AG04450 (cell line): Measurements from ENCODE around the gene MSLN. TPM values are rescaled to one million over a fixed set of nuclear protein-coding genes. Genes with fewer than 3 reads are reported as not detected.
"Not testable (repeated sequence)": the region's sequence is repeated elsewhere in the genome, so short reads cannot be mapped to it uniquely, and the experiment has no call there.

ENCODE experiments used
- CTCF ChIA-PET: fragments of 300-600, 350-600 bp; formaldehyde crosslinking; extraction: SDS; loops from one replicate; lab custom pipeline; 2022; ENCODE audit warnings: antibody characterized with exemption, inconsistent platforms; lab: Charles Lee
- POLR2A ChIA-PET: fragments of 350-600 bp; formaldehyde crosslinking; extraction: SDS; loops from one replicate; lab custom pipeline; 2021; ENCODE audit warnings: antibody characterized with exemption, inconsistent platforms; lab: Yijun Ruan, JAX
- DNase-seq: peaks from one replicate; pipeline ENCODE4 v3.0.0-alpha.2; 2011; ENCODE audit warnings: low read depth, low spot score
- H3K27ac ChIP-seq: one replicate; pipeline ENCODE4 v1.5.1; 2012; ENCODE audit warnings: low read depth, low read length, control low read depth
- H3K27me3 ChIP-seq: one replicate; pipeline ENCODE4 v1.6.0; 2012; ENCODE audit warnings: low read length; ENCODE audit not compliant: control insufficient read depth, insufficient read depth
- H3K4me3 ChIP-seq: 2 replicates; pipeline ENCODE4 v1.5.1; 2011; ENCODE audit warnings: mild to moderate bottlenecking, low read depth, low read length, control low read depth
- H3K9me3 ChIP-seq: 2 replicates; pipeline ENCODE4 v1.5.1; 2012; ENCODE audit warnings: low read length; ENCODE audit not compliant: control insufficient read depth, insufficient read depth
- polyA plus RNA-seq: library from polyadenylated mRNA; depleted of rRNA; stranded (reverse); fragments of >200 nt; gene quantifications from 2 replicates; pipeline ENCODE4 v1.2.3, GENCODE V29; 2011
- TF ChIP-seq, protein P1 (sequence below): IDR thresholded peaks from 2 replicates; pipeline ENCODE4 v1.5.1; 2011; ENCODE audit warnings: low read depth, low read length, control low read depth, inconsistent platforms

The MSLN gene
- polyA plus RNA-seq, 1 experiment, result 0.11 TPM

DNA sequence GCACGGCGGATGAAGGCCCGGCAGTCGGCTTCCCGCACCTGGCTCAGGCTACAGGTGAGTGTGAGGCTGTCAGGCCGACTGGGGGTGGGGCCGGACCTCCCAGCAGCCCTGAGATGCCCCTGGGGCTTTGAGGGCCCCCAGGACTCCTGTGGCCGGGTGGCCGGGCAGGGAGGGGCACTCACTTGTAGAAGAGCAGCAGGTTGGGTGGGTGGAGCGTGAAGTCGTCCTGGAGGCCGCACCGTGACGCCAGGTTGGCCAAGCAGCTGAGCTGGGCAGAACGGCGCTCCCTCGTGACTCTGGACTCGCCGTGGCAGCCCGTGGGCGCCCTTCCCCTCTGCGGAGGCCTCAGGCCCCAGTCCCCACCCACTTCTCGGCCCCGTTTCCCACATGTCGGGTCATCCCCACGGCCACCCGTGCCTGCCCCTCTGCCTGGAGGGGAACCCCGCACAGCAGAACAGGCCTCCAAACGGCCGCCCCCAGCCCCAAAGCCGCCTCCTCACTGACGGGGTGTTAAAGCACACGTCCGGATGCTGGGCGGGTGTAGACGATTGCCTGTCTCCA lies 14.8 kb downstream of the MSLN start:
- ChIA-PET CTCF (no interaction called here), POLR2A (no interaction called here)
- Histone ChIP-seq H3K4me3 (no peak overlapping the region), H3K27me3 (no peaks in the 10 kb centered on the region), H3K27ac (no peak overlapping the region), H3K9me3 (no peaks in the 10 kb centered on the region; the same call in 1 of the 2 replicates)
- TF ChIP-seq, protein P1, sequence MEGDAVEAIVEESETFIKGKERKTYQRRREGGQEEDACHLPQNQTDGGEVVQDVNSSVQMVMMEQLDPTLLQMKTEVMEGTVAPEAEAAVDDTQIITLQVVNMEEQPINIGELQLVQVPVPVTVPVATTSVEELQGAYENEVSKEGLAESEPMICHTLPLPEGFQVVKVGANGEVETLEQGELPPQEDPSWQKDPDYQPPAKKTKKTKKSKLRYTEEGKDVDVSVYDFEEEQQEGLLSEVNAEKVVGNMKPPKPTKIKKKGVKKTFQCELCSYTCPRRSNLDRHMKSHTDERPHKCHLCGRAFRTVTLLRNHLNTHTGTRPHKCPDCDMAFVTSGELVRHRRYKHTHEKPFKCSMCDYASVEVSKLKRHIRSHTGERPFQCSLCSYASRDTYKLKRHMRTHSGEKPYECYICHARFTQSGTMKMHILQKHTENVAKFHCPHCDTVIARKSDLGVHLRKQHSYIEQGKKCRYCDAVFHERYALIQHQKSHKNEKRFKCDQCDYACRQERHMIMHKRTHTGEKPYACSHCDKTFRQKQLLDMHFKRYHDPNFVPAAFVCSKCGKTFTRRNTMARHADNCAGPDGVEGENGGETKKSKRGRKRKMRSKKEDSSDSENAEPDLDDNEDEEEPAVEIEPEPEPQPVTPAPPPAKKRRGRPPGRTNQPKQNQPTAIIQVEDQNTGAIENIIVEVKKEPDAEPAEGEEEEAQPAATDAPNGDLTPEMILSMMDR, result no peak
- no peak for DNase-seq

DNA sequence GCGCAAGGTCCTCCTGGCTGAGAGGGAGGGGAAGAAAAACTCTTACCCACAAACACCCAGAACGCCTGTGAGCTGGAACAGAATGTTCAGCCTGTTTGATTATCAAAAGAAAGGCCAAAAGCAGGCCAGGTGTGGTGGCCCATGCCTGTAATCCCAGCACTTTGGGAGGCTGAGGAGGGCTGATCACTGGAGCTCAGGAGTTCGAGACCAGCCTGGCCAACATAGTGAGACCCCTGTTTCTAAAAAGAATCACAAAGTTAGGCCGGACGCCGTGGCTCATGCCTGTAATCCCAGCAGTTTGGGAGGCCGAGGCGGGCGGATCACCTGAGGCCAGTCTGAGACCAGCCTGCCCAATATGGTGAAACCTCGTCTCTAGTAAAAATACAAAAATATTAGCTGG lies 15.8 kb downstream of the MSLN start:
- H3K27me3 ChIP-seq, H3K9me3 ChIP-seq, DNase-seq, H3K27ac ChIP-seq, H3K4me3 ChIP-seq, CTCF ChIA-PET, POLR2A ChIA-PET: not testable (repeated sequence)

DNA sequence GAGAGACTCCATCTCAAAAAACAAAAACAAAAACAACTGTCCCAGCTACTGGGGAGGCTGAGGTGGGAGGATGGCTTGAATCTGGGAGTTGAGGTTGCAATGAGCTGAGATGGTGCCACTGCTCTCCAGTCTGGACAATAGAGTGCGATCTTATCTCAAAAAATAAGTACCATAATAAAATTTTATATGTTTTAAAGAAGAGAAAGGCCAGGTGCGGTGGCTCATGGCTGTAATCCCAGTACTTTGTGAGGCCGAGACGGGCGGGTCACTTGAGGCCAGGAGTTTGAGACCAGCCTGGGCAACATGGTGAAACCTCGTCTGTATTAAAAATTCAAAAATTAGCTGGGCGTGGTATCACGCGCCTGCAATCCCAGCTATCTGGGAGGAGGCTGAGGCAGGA lies 16.3 kb downstream of the MSLN start:
- ChIA-PET CTCF (no interaction called here), POLR2A (no interaction called here)
- TF ChIP-seq, protein P1, result no peak
- Histone ChIP-seq H3K4me3 (no peak overlapping the region), H3K27me3 (no peaks in the 10 kb centered on the region), H3K9me3 (no peaks in the 10 kb centered on the region; the same call in 1 of the 2 replicates), H3K27ac (no peak overlapping the region)
- DNase-seq, result no peak

DNA sequence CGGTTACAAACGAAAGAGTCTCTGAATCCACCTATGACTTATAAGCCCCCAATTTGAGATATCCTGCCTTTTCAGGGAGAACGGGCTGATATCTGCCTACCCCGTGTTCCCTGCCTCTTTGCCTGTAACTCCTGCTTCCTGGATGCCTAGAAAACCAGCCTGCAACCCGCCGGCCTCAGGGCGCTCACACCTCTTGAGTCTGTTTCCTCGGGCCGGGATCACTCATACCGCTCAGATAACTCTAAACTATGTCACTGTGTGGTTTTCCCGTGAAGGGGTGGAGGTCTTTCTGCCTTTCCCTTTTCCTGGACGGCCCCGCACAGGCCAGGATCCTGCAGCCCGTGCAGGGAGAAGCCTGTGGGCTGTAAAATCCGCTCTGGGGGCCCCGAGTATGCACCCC lies 17.3 kb downstream of the MSLN start:
- TF ChIP-seq, protein P1, result no peak
- H3K4me3 ChIP-seq, result no peak overlapping the region
- H3K9me3 ChIP-seq, result no peaks in the 10 kb centered on the region; the same call in 1 of the 2 replicates
- POLR2A ChIA-PET, result no interaction called here
- no peaks in the 10 kb centered on the region for H3K27me3 ChIP-seq
- CTCF ChIA-PET, result no interaction called here
- H3K27ac ChIP-seq, result no peak overlapping the region
- DNase-seq, result no peak

DNA sequence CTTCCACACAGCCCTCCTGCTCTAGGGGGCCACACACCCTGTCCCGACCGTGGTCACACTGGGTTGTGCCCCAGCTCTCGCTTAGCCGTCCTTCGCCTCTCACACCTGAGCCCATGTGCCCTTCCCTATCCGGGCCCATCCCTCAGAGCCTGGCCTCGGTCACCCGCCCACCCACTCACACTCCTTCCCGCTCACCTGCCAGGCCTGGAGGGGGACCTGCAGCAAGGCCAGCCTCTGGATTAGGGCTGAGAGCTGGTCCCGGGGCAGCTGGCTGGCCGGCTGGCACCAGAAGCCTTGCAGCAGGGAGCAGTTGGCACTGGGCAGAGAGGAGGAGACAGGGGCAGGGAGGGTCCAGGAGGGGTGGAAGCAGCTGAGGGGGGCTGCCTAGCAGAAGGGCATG lies 17.9 kb downstream of the MSLN start:
- ChIA-PET CTCF (no interaction called here), POLR2A (no interaction called here)
- Histone ChIP-seq H3K4me3 (no peak overlapping the region), H3K9me3 (no peaks in the 10 kb centered on the region; the same call in 1 of the 2 replicates), H3K27ac (no peak overlapping the region), H3K27me3 (no peaks in the 10 kb centered on the region)
- DNase-seq, result no peak
- TF ChIP-seq, protein P1, result no peak
